Brain pericyte (primary cell): Measurements from ENCODE around the gene KCNF1.

Experiments
- DNase-seq: peaks from one replicate; pipeline ENCODE4 v3.0.0-alpha.2; 2012; ENCODE audit warnings: low read depth, low spot score

Gene KCNF1

GRCh38 chr2:10879624-10880585 is 31.8 kb upstream of the KCNF1 start:
- DNase-seq, result no peak

- no peak for DNase-seq
Measured at GRCh38 chr2:10880586-10881321, 31.0 kb upstream of the KCNF1 start.

- no peak for DNase-seq
Measured at GRCh38 chr2:10882568-10882967, 29.2 kb upstream of the KCNF1 start.

GRCh38 chr2:10883066-10883465 is 28.7 kb upstream of the KCNF1 start:
- no peak for DNase-seq

GRCh38 chr2:10883801-10884478 is 27.8 kb upstream of the KCNF1 start:
- DNase-seq, result no peak

- peak; percentile 27 for DNase-seq
Measured at GRCh38 chr2:10884574-10884975, 27.2 kb upstream of the KCNF1 start.

- no peak for DNase-seq
Measured at GRCh38 chr2:10885094-10885860, 26.5 kb upstream of the KCNF1 start.

- DNase-seq, result no peak
Measured at GRCh38 chr2:10887476-10887875, 24.3 kb upstream of the KCNF1 start.

- no peak for DNase-seq
Measured at GRCh38 chr2:10889651-10890215, 22.0 kb upstream of the KCNF1 start.

- DNase-seq, result no peak
Measured at GRCh38 chr2:10890706-10891270, 20.9 kb upstream of the KCNF1 start.

GRCh38 chr2:10891390-10891789 is 20.3 kb upstream of the KCNF1 start:
- DNase-seq, result no peak

GRCh38 chr2:10891848-10892247 is 19.9 kb upstream of the KCNF1 start:
- DNase-seq, result no peak

GRCh38 chr2:10892316-10892715 is 19.4 kb upstream of the KCNF1 start:
- DNase-seq, result no peak

- no peak for DNase-seq
Measured at GRCh38 chr2:10892796-10893350, 18.9 kb upstream of the KCNF1 start.

GRCh38 chr2:10894264-10894935 is 17.3 kb upstream of the KCNF1 start:
- DNase-seq, result no peak

- no peak for DNase-seq
Measured at GRCh38 chr2:10895231-10895630, 16.5 kb upstream of the KCNF1 start.

GRCh38 chr2:10897956-10898355 is 13.8 kb upstream of the KCNF1 start:
- DNase-seq, result no peak

GRCh38 chr2:10900216-10901109 is 11.3 kb upstream of the KCNF1 start:
- DNase-seq, result no peak
